A673 (cell line): ENCODE results near the gene PRUNE2.
A peak's percentile ranks its signal among the peaks of the same experiment; 100 is the strongest.

ENCODE experiments used
- EZH2 ChIP-seq: fragments of 200-600 bp; sonication (generic); IDR thresholded peaks from 2 replicates; pipeline ENCODE4 v1.6.1; 2017; ENCODE audit warnings: borderline replicate concordance, low read depth, mild to moderate bottlenecking, mixed read lengths, antibody characterized with exemption, low read length; ENCODE audit not compliant: poor library complexity, severe bottlenecking
- TF ChIP-seq, protein P1 (sequence below): fragments of 300-800, 200-600 bp; sonication (generic); conservative IDR thresholded peaks from 2 replicates; pipeline ENCODE4 v1.5.1; 2017; ENCODE audit warnings: low read depth, mild to moderate bottlenecking, antibody characterized with exemption, low read length, moderate library complexity, mixed read lengths

DNA sequence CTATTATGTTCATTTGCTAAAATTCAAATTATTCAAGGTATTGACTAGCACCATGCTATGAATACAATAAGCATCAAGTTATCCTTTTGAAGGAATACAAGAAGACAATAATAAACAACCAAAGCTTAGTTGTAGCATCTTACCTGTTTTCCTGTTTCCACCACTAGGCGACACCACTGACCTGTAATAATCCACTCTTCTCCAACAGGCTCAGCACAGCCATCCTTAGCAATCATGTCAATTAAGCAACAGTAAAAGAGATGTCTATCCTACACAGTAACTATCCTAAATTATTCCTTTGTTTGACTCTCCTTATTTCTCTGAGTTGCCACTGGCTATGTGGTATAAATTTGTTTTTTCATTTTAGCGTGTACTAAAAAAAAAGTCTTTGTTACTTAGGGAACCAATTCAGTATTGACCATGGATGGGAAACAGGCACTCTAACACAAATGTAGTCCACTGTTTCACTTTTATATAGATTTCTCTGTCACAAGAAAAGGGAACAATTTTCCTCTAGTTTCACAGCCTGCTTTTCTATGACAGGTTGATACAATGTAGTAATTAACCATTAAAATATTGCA lies 95.4 kb downstream of the PRUNE2 start:
- TF ChIP-seq, protein P1, sequence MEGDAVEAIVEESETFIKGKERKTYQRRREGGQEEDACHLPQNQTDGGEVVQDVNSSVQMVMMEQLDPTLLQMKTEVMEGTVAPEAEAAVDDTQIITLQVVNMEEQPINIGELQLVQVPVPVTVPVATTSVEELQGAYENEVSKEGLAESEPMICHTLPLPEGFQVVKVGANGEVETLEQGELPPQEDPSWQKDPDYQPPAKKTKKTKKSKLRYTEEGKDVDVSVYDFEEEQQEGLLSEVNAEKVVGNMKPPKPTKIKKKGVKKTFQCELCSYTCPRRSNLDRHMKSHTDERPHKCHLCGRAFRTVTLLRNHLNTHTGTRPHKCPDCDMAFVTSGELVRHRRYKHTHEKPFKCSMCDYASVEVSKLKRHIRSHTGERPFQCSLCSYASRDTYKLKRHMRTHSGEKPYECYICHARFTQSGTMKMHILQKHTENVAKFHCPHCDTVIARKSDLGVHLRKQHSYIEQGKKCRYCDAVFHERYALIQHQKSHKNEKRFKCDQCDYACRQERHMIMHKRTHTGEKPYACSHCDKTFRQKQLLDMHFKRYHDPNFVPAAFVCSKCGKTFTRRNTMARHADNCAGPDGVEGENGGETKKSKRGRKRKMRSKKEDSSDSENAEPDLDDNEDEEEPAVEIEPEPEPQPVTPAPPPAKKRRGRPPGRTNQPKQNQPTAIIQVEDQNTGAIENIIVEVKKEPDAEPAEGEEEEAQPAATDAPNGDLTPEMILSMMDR: peak; percentile 72
- no peak for TF ChIP-seq EZH2
